NCI-H748 treated with DMSO at 0.1 percent for 48 hours (cell line): ENCODE results near the gene WAPL.
A peak's percentile ranks its signal among the peaks of the same experiment; 100 is the strongest.

Experiments used
- DNase-seq: peaks from one replicate; lab custom pipeline; 2025; lab: John Stamatoyannopoulos, UW

Gene WAPL

DNA sequence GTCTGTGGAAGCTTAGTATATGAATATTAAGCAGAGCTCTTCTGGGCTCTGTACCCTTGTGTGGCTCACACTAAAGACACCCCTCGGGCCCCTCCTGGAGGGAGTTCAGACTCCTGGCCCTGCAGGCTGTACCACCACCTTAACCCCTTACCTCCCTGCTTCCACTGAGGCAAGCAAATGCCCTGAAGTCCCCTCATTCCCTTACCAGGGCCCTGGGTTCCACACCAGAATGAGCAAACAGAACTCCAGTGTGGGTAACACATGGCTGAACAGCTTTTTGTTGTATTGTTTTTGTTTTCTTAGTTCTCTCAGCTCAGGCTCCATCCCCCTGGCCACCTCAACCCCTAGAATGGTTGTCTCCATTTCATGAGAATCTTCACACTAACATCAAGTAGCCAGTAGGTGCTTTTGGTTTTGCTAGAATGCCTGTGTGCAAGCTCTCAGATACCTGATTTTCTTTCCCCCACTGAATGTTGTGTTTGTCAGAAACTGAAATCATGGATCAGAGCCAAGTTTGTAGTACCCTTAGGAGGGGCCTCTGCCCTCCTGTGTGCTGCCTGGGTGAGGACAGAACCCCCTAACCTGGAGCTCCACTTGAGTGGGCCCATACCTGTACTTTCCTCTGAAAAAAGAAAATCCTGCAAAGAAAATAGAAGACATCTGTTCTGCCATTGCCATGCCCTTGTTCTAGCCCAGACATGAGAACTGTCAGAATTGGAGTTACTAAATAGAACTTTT lies 2.8 kb upstream of the WAPL start:
- DNase-seq = no peak

DNA sequence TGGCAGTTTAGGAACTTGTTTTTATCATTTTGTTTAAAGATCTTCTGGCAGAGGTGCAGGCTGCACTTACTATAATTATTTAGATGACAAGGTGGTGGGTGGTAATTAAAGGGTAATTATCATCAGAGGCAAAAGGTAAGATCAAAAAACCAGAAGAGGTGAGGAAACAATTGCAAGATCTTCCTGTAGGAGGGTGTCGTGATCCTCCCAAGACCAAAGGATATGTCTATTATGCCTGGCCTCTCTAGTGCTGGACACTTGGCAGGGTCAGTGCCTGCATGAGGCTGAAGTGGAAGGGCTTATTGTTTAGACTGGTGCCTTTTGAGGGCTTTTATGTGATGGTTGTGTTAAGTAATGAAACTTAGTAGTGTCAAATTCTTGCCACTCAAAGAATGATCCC lies 1.8 kb upstream of the WAPL start:
- DNase-seq = peak; percentile 28

- no peak for DNase-seq
These were observed 891 bp upstream of the WAPL start for GRCh38 chr10:86522510-86522855.

DNA sequence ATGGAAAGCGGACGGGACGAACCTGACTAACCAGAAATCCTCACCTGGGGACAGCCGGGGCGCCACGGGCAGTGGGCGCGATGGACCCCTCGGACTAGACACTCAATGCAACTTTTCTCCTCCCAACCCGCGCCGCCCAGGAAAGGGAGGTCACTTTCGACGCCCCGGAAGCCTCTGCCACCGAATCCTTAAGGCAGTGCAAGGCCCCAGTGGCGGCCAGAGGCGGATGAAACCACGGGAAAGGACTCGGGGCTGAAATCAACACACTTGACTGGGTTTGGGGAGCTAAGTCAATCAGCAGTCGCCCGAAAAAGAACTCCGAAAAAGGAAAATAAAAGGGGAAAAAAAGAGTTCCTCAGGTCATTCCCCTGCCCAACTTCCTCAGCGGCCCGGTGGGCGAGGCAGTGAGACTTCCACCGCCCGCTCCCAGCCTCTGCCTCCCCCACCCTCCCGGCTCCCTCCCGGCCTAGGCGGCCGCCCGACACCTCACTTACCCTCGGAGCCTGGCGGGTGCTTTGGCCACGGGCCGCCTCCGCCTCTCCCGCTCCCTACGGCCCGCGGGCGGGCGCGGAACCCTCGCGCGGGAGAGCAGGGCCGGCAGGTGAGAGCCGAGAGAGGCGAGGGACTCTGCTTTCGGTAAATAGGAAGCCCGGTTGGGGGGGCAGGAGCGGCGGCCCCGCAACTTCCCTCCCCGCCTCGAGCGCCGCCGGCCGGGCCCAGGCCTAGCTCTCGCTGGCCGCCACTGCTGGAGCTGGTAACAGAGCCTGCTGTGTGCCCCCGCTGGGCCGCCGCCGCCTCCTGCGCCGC lies 518 bp downstream of the WAPL start:
- peak; percentile 18 for DNase-seq

- DNase-seq = no peak
These were observed 2.8 kb downstream of the WAPL start for GRCh38 chr10:86518781-86519180.

DNA sequence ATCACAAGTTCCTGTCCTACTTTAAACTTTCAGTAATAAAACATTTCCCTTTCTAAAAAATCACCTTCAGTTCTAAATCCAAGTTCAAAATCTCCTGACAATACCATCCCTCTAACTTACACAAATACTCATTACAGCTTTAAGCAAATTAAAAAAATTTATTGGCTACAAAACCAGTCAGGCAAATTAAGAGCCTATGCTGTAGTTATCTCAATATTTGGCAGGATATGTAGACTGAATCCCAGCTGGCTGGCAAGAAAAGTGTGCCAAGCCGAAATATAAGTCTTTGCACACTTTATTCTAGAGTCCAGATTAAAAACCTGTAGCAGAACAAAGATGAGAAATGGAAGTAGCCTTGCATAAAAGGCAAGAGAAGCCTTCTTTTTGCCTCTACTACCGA lies 9.5 kb downstream of the WAPL start:
- DNase-seq = no peak

DNA sequence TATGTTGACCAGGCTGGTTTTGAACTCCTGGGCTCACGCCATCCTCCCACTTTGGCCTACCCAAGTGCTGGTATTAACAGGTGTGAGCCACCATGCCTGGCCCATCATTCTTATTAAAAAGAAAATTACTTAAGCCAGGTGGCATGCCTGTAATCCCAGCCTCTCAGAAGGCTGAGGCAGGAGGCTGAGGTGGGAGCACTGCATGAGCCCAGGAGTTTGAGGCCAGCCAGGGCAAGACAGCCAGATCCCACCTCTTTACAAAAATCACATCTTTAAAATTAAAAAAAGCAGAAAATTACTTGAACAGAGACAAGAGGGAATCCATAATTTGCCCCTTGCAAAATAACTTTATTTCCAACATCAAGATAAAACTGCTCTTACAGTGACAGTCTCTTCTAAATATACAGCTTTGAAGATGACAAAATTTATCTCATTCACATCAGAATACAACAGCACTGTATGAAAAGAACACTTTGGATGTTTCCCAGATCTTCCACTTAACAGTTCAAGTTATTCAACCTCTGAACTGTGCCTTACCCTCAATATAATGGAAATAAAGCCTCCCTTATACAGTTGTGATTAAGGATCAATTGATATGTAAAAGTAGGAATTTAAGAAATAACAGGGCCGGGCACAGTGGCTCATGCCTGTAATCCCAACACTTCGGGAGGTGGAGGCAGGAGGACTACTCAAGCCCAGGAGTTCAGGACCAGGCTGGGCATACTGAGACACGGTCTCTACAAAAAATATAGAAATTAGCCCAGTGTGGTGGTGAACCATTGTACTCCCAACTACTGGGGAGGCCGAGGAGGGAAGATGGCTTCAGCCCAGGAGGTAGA lies 10.3 kb downstream of the WAPL start:
- no peak for DNase-seq

- no peak for DNase-seq
These were observed 12.4 kb downstream of the WAPL start for GRCh38 chr10:86509145-86509544.

DNA sequence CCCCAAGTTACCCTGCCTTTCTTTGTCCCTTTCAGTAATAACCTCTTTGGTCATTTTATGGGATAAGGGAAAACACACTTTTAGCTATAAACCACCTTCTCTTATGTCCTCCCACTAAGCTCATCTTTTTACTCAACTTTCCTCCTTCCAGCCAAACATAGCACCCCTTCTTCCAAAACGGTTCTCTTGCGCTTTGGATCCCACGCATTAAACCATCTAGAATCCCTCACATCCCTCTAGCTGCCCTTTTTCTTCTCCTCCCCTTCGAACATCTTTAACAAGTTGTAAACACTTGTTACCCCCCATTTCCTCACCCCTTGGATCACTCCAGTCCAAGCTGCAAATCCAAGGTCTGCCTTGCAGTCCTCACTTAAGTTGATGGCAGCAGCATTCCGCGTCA lies 13.4 kb downstream of the WAPL start:
- DNase-seq = no peak

GRCh38 chr10:86506499-86506898 lies 15.1 kb downstream of the WAPL start:
- no peak for DNase-seq

DNA sequence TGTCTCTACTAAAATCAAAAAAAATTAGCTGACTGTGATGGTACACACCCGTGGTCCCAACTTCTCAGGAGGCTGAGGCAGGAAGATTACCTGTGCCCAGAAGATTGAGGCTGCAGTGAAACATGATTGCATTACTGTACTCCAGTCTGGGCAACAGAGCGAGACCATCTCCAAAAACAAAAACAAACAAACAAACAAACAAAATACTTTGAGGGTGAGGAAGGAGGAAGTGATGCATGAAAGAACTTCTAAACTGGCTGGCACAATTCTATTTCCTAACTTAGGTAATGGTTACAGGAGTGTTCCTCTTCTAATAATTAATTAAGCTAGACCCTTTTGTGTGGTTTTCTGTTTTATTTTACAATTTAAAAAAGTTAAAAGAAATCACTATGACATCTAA lies 15.5 kb downstream of the WAPL start:
- no peak for DNase-seq

- DNase-seq = no peak
These were observed 17.1 kb downstream of the WAPL start for GRCh38 chr10:86504510-86504909.

- no peak for DNase-seq
These were observed 20.7 kb downstream of the WAPL start for GRCh38 chr10:86500846-86501245.

GRCh38 chr10:86498598-86498997 lies 23.0 kb downstream of the WAPL start:
- DNase-seq = no peak

DNA sequence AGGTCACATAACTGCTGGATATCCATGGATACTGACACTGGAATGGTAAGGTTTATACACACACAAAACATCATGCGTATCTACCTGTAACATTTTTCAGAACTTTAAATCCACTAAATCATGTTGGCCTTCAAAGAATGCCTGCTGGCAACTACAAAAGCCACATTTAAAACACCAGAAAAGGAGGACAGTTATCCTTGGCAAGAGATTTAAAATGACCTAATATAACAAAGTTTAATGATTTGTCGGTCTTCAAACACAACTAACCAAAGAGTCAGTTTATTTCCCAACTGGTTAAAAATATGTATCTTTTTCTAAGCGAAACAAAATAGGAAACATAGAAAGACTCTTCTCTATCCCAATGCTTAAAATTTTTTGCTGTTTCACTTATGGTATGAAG lies 24.0 kb downstream of the WAPL start:
- no peak for DNase-seq

DNA sequence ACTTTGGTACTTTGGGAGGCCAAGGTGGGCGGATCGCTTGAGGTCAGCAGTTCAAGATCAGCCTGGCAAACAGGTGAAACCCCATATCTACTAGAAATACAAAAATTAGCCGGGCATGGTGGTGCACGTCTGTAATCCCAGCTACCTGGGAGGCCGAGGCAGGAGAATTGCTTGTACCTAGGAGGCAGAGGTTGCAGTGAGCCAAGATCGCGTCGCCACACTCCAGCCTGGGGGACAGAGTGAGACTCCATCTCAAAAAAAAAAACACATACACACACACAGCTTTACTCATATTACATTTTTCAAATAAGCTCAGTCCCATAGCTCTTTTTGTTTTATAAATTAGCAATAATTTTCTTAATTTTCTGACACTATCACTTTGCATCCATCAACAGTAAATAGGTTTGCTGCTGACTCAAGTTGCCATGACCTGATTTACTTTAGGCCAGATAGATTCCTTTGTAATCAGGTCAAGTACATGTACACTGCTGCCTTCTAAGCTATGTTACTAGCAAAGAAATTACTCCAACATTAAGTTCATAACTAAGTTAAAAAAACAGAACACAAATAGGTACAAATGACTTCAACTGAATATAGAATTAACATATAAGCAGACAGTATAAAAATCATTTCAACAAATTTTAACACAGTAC lies 31.5 kb downstream of the WAPL start:
- DNase-seq = no peak

- no peak for DNase-seq
These were observed 32.4 kb downstream of the WAPL start for GRCh38 chr10:86489071-86489810.

- no peak for DNase-seq
These were observed 34.7 kb downstream of the WAPL start for GRCh38 chr10:86486856-86487255.

DNA sequence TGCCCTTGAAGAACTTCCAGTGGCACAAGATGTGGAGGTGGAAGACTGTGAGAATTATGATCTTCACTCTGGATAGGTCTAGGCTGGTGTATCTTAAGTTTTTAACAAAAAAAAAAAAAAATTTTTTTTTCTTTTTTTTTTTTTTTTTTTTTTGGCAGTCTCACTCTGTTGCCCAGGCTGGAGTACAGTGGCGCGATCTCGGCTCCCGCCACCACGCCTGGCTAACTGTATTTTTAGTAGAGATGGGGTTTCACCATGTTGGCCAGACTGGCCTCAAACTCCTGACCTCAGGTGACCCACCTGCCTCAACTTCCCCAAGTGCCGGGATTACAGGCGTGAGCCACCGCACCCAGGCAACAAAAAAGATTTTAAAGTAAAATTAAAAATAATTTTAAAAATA lies 37.9 kb downstream of the WAPL start:
- no peak for DNase-seq

- no peak for DNase-seq
These were observed 39.8 kb downstream of the WAPL start for GRCh38 chr10:86481761-86482160.

GRCh38 chr10:86480571-86480970 lies 41.0 kb downstream of the WAPL start:
- DNase-seq = no peak

- no peak for DNase-seq
These were observed 49.5 kb downstream of the WAPL start for GRCh38 chr10:86472061-86472460.
